HEK293 (cell line): ENCODE measurements around the gene HUNK.

ENCODE experiments used
- ATF2 ChIP-seq: fragments of 450-650 bp; formaldehyde crosslinking; IDR thresholded peaks from 2 replicates; pipeline ENCODE4 v1.5.1; 2016; ENCODE audit warnings: missing biosample characterization, missing genetic modification characterization, low read depth
- CTCF ChIP-seq: fragments of 450-650 bp; formaldehyde crosslinking; IDR thresholded peaks from 2 replicates; pipeline ENCODE4 v1.5.1; 2016; ENCODE audit warnings: missing biosample characterization, missing genetic modification characterization
- EGR2 ChIP-seq: fragments of 450-650 bp; formaldehyde crosslinking; IDR thresholded peaks from 2 replicates; pipeline ENCODE4 v1.5.1; 2016; ENCODE audit warnings: low read depth, missing biosample characterization, missing genetic modification characterization
- PBX3 ChIP-seq: sonication (generic); formaldehyde crosslinking; IDR thresholded peaks from 2 replicates; pipeline ENCODE4 v1.8.1; 2022; ENCODE audit warnings: mild to moderate bottlenecking, moderate library complexity, missing genetic modification reagents
- TCF7L2 ChIP-seq: IDR thresholded peaks from 2 replicates; pipeline ENCODE4 v1.6.1; 2011; ENCODE audit warnings: low read depth, mild to moderate bottlenecking, inconsistent platforms, low read length, moderate library complexity, borderline replicate concordance
- ZBTB1 ChIP-seq: fragments of 450-650 bp; formaldehyde crosslinking; IDR thresholded peaks from 2 replicates; pipeline ENCODE4 v1.5.1; 2016; ENCODE audit warnings: missing biosample characterization, missing genetic modification characterization
- ZIC2 ChIP-seq: fragments of 450-650 bp; formaldehyde crosslinking; IDR thresholded peaks from 2 replicates; pipeline ENCODE4 v1.5.1; 2016; ENCODE audit warnings: missing biosample characterization, missing genetic modification characterization
- ZNF148 ChIP-seq: fragments of 450-650 bp; formaldehyde crosslinking; IDR thresholded peaks from 2 replicates; pipeline ENCODE4 v1.5.0; 2017; ENCODE audit warnings: missing biosample characterization, missing genetic modification characterization, borderline replicate concordance
- ZNF24 ChIP-seq: fragments of 450-650 bp; formaldehyde crosslinking; IDR thresholded peaks from 2 replicates; pipeline ENCODE4 v1.5.1; 2016; ENCODE audit warnings: missing biosample characterization, missing genetic modification characterization
- ZNF518A ChIP-seq: fragments of 450-650 bp; formaldehyde crosslinking; conservative IDR thresholded peaks from 2 replicates; pipeline ENCODE4 v1.5.1; 2016; ENCODE audit warnings: low read depth, missing biosample characterization, missing genetic modification characterization
- ZNF600 ChIP-seq: fragments of 450-650 bp; formaldehyde crosslinking; IDR thresholded peaks from 2 replicates; pipeline ENCODE4 v1.5.1; 2016; ENCODE audit warnings: missing biosample characterization, missing genetic modification characterization
- ZNF610 ChIP-seq: fragments of 450-650 bp; formaldehyde crosslinking; IDR thresholded peaks from 2 replicates; pipeline ENCODE4 v1.5.1; 2016; ENCODE audit warnings: missing biosample characterization, missing genetic modification characterization, borderline replicate concordance
- ZNF645 ChIP-seq: fragments of 450-650 bp; formaldehyde crosslinking; IDR thresholded peaks from 2 replicates; pipeline ENCODE4; 2016; ENCODE audit warnings: missing biosample characterization, missing genetic modification characterization
- ZNF777 ChIP-seq: fragments of 450-650 bp; formaldehyde crosslinking; IDR thresholded peaks from 2 replicates; pipeline ENCODE4 v1.5.1; 2017; ENCODE audit warnings: missing biosample characterization, missing genetic modification characterization, borderline replicate concordance

- TF ChIP-seq ZNF777 (tag by site-specific recombination) (no peak), TCF7L2 (no peak), ZNF24 (tag by site-specific recombination) (no peak), PBX3 (CRISPR knock-in tag) (no peak), CTCF (tag by site-specific recombination) (no peak), ZIC2 (tag by site-specific recombination) (no peak), EGR2 (tag by site-specific recombination) (no peak), ZNF518A (tag by site-specific recombination) (no peak), ZNF600 (tag by site-specific recombination) (no peak), ZNF610 (no peak), ATF2 (tag by site-specific recombination) (no peak), ZBTB1 (tag by site-specific recombination) (no peak), ZNF148 (tag by site-specific recombination) (no peak), ZNF645 (tag by site-specific recombination) (no peak)
Measured at GRCh38 chr21:31910074-31910470, 37.3 kb downstream of the HUNK start.
